HepG2 (cell line): ENCODE data around the gene FUT6. TPM values are rescaled to one million over a fixed set of nuclear protein-coding genes. Genes with fewer than 3 reads are reported as not detected.

Experiments used
- CEBPG ChIP-seq: IDR thresholded peaks from 2 replicates; pipeline ENCODE4 v1.6.1; 2016
- FIP1L1 ChIP-seq: fragments of 200-400 bp; formaldehyde crosslinking; IDR thresholded peaks from 2 replicates; pipeline ENCODE4 v1.6.1; 2018; ENCODE audit warnings: low read depth, mild to moderate bottlenecking, low read length, moderate library complexity, borderline replicate concordance; ENCODE audit not compliant: insufficient read depth
- HMG20B ChIP-seq: conservative IDR thresholded peaks from 2 replicates; pipeline ENCODE4 v1.6.1; 2016; ENCODE audit warnings: missing genetic modification reagents, missing compliant biosample characterization
- JUND ChIP-seq: sonication (generic); formaldehyde crosslinking; IDR thresholded peaks from 2 replicates; pipeline ENCODE4 v1.8.0; 2022; ENCODE audit warnings: mild to moderate bottlenecking, missing genetic modification reagents
- KAT8 ChIP-seq: IDR thresholded peaks from 2 replicates; pipeline ENCODE4 v1.6.1; 2016; ENCODE audit warnings: missing genetic modification reagents, missing compliant biosample characterization
- MYNN ChIP-seq: sonication (generic); formaldehyde crosslinking; IDR thresholded peaks from 2 replicates; pipeline ENCODE4 v1.4.0; 2020; ENCODE audit warnings: mild to moderate bottlenecking, low read depth, missing genetic modification reagents
- NCOA2 ChIP-seq: sonication (generic); formaldehyde crosslinking; IDR thresholded peaks from 2 replicates; pipeline ENCODE4 v1.8.0; 2022; ENCODE audit warnings: inconsistent platforms
- RORA ChIP-seq: sonication (generic); formaldehyde crosslinking; IDR thresholded peaks from 2 replicates; pipeline ENCODE4 v1.5.0; 2020; ENCODE audit warnings: mild to moderate bottlenecking, missing genetic modification reagents, moderate library complexity
- SIX4 ChIP-seq: sonication (generic); formaldehyde crosslinking; IDR thresholded peaks from 2 replicates; pipeline ENCODE4 v1.4.0; 2020; ENCODE audit warnings: missing genetic modification reagents
- SNAI1 ChIP-seq: sonication (generic); formaldehyde crosslinking; IDR thresholded peaks from 2 replicates; pipeline ENCODE4 v1.5.0; 2020; ENCODE audit warnings: mild to moderate bottlenecking, missing genetic modification reagents, borderline replicate concordance
- U2AF1 ChIP-seq: fragments of 200-400 bp; formaldehyde crosslinking; optimal IDR thresholded peaks from 2 replicates; pipeline ENCODE3; 2017; ENCODE audit warnings: mild to moderate bottlenecking, low read depth, low read length
- ZNF3 ChIP-seq: IDR thresholded peaks from 2 replicates; pipeline ENCODE4 v1.7.0; 2017; ENCODE audit warnings: inconsistent platforms
- ZNF501 ChIP-seq: sonication (generic); formaldehyde crosslinking; IDR thresholded peaks from 2 replicates; pipeline ENCODE4 v1.5.1; 2020; ENCODE audit warnings: mild to moderate bottlenecking, moderate library complexity, missing genetic modification reagents
- ZNF563 ChIP-seq: sonication (generic); formaldehyde crosslinking; IDR thresholded peaks from 2 replicates; pipeline ENCODE4 v1.8.0; 2022; ENCODE audit warnings: mild to moderate bottlenecking, moderate library complexity, missing genetic modification reagents
- ZNF746 ChIP-seq: sonication (generic); formaldehyde crosslinking; IDR thresholded peaks from 2 replicates; pipeline ENCODE4 v1.8.0; 2022; ENCODE audit warnings: mild to moderate bottlenecking, missing genetic modification reagents
- ZNF850 ChIP-seq: sonication (generic); formaldehyde crosslinking; conservative IDR thresholded peaks from 2 replicates; pipeline ENCODE4 v1.9.0; 2021; ENCODE audit warnings: mild to moderate bottlenecking, missing genetic modification reagents
- ZSCAN12 ChIP-seq: sonication (generic); formaldehyde crosslinking; IDR thresholded peaks from 2 replicates; pipeline ENCODE4 v1.9.0; 2021; ENCODE audit warnings: mild to moderate bottlenecking, missing genetic modification reagents
- ZSCAN20 ChIP-seq: sonication (generic); formaldehyde crosslinking; IDR thresholded peaks from 2 replicates; pipeline ENCODE4 v1.4.0; 2020; ENCODE audit warnings: missing genetic modification reagents, mild to moderate bottlenecking, borderline replicate concordance
- polyA plus RNA-seq, 8 experiments: library from polyadenylated mRNA; depleted of rRNA in 3 of 8; stranded (reverse) in 7 of 8; unstranded in 1 of 8; fragments of >200 nt; fragmentation: Illumina TruSeq in 4 of 8; extraction: Trizol in 4 of 8; gene quantifications; 2 replicates each; pipeline versions ENCODE4 v1.2.1 to v1.2.3, GENCODE V29; 2011 to 2016; ENCODE audit warnings: low read depth in 4 of 8, missing spikeins in 1 of 8, mixed read lengths in 1 of 8; ENCODE audit not compliant: insufficient read depth in 1 of 8
- total RNA-seq, 5 experiments: library from RNA; depleted of rRNA; stranded (reverse); fragments of >200 nt; fragmentation: Illumina TruSeq; extraction: Trizol; gene quantifications; 2 replicates each; pipeline ENCODE4 v1.2.3, GENCODE V29; 2016; ENCODE audit warnings: low read depth in 1 of 5
- TF ChIP-seq, protein P1 (sequence below): sonication (generic); formaldehyde crosslinking; IDR thresholded peaks from 2 replicates; pipeline ENCODE4 v1.4.0; 2020; ENCODE audit warnings: missing genetic modification reagents, low read depth, mild to moderate bottlenecking, borderline replicate concordance
- TF ChIP-seq, protein P2 (sequence below): sonication (generic); formaldehyde crosslinking; IDR thresholded peaks from 2 replicates; pipeline ENCODE4 v1.4.0; 2020; ENCODE audit warnings: missing genetic modification reagents
- TF ChIP-seq, protein P3 (sequence below): sonication (generic); formaldehyde crosslinking; IDR thresholded peaks from 2 replicates; pipeline ENCODE4; 2020; ENCODE audit warnings: missing genetic modification reagents, mild to moderate bottlenecking, borderline replicate concordance
- TF ChIP-seq, protein P4 (sequence below): IDR thresholded peaks from 2 replicates; pipeline ENCODE4 v1.6.1; 2016
- TF ChIP-seq, protein P5 (sequence below): IDR thresholded peaks from 2 replicates; pipeline ENCODE4 v1.6.1; 2016; ENCODE audit warnings: missing compliant biosample characterization, missing genetic modification reagents, borderline replicate concordance

The FUT6 gene
- total and polyA plus RNA-seq, 2 of the 13 experiments (the other 11 are each of a cell fraction or from before 2014, with no cell fraction given), result 8.2 to 27.7 TPM

DNA sequence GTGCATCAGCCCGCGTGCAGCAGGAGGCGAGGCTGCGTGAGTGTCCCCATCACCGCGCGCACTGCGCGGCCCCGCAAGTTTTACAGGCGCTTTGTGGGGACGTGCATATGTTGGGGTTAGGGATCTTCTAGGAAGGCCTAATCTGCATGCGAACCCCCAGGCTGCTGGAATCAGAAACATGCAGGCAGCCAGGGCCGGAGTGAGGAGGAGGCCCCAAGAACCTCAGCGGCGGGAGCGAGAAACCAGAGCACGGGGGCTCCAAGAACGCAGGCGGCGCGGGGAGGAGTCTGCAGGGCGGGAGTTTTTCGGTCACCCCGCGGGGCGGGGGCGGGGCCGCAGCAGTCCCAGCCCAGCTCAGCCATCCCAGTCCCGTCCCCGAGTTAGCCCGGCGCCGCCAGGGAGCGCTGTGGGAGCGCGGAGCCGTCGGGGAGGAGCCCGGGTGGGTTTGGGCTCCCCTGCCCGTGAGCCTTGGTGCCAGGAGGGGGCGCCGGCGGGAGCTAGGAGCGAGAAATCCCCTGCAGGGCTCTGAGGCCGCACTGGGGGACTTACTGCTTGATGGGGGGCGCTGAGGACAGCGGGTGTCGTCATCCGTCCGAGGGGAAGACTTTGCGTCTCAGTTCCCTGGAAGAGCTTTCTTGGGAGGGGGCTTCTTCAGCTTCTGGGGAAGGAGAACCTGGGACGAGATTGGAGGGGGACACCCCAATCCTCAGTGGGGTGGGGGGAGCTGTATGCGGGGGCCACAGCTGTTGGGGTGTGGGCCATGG, 35.6 kb downstream of the FUT6 start (continued):
- TF ChIP-seq ZNF850 (0 out of 2 replicates have a peak, but pooled peaks have one; percentile 53), SNAI1 (CRISPR knock-in tag) (no peak), MYNN (CRISPR knock-in tag) (no peak), HMG20B (CRISPR knock-in tag) (no peak; the same call in 1 of the 2 replicates), FIP1L1 (no peak), NCOA2 (CRISPR knock-in tag) (no peak), RORA (no peak), JUND (CRISPR knock-in tag) (no peak), ZSCAN20 (CRISPR knock-in tag) (no peak), ZNF3 (CRISPR knock-in tag) (no peak), ZNF501 (CRISPR knock-in tag) (peak; percentile 94), ZNF563 (peak; percentile 51; the same call in 1 of the 2 replicates), U2AF1 (no peak), ZNF746 (CRISPR knock-in tag) (no peak), KAT8 (peak; percentile 45; the same call in 1 of the 2 replicates), SIX4 (CRISPR knock-in tag) (no peak), CEBPG (CRISPR knock-in tag) (no peak), ZSCAN12 (CRISPR knock-in tag) (no peak)
- TF ChIP-seq, protein P1, sequence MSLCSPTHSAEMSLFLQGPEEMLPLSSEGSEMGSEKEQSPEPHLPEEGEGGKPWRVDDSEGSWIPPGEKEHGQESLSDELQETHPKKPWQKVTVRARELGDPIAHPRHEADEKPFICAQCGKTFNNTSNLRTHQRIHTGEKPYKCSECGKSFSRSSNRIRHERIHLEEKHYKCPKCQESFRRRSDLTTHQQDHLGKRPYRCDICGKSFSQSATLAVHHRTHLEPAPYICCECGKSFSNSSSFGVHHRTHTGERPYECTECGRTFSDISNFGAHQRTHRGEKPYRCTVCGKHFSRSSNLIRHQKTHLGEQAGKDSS (CRISPR knock-in tag), result no peak; the same call in 1 of the 2 replicates
- TF ChIP-seq, protein P2, sequence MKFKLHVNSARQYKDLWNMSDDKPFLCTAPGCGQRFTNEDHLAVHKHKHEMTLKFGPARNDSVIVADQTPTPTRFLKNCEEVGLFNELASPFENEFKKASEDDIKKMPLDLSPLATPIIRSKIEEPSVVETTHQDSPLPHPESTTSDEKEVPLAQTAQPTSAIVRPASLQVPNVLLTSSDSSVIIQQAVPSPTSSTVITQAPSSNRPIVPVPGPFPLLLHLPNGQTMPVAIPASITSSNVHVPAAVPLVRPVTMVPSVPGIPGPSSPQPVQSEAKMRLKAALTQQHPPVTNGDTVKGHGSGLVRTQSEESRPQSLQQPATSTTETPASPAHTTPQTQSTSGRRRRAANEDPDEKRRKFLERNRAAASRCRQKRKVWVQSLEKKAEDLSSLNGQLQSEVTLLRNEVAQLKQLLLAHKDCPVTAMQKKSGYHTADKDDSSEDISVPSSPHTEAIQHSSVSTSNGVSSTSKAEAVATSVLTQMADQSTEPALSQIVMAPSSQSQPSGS (CRISPR knock-in tag), result no peak
- TF ChIP-seq, protein P3, sequence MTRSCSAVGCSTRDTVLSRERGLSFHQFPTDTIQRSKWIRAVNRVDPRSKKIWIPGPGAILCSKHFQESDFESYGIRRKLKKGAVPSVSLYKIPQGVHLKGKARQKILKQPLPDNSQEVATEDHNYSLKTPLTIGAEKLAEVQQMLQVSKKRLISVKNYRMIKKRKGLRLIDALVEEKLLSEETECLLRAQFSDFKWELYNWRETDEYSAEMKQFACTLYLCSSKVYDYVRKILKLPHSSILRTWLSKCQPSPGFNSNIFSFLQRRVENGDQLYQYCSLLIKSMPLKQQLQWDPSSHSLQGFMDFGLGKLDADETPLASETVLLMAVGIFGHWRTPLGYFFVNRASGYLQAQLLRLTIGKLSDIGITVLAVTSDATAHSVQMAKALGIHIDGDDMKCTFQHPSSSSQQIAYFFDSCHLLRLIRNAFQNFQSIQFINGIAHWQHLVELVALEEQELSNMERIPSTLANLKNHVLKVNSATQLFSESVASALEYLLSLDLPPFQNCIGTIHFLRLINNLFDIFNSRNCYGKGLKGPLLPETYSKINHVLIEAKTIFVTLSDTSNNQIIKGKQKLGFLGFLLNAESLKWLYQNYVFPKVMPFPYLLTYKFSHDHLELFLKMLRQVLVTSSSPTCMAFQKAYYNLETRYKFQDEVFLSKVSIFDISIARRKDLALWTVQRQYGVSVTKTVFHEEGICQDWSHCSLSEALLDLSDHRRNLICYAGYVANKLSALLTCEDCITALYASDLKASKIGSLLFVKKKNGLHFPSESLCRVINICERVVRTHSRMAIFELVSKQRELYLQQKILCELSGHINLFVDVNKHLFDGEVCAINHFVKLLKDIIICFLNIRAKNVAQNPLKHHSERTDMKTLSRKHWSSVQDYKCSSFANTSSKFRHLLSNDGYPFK (CRISPR knock-in tag), result peak; percentile 62; the same call in 1 of the 2 replicates
- TF ChIP-seq, protein P4, sequence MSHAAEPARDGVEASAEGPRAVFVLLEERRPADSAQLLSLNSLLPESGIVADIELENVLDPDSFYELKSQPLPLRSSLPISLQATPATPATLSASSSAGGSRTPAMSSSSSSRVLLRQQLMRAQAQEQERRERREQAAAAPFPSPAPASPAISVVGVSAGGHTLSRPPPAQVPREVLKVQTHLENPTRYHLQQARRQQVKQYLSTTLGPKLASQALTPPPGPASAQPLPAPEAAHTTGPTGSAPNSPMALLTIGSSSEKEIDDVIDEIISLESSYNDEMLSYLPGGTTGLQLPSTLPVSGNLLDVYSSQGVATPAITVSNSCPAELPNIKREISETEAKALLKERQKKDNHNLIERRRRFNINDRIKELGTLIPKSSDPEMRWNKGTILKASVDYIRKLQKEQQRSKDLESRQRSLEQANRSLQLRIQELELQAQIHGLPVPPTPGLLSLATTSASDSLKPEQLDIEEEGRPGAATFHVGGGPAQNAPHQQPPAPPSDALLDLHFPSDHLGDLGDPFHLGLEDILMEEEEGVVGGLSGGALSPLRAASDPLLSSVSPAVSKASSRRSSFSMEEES (CRISPR knock-in tag), result no peak
- TF ChIP-seq, protein P5, sequence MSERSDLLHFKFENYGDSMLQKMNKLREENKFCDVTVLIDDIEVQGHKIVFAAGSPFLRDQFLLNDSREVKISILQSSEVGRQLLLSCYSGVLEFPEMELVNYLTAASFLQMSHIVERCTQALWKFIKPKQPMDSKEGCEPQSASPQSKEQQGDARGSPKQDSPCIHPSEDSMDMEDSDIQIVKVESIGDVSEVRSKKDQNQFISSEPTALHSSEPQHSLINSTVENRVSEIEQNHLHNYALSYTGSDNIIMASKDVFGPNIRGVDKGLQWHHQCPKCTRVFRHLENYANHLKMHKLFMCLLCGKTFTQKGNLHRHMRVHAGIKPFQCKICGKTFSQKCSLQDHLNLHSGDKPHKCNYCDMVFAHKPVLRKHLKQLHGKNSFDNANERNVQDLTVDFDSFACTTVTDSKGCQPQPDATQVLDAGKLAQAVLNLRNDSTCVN (CRISPR knock-in tag), result no peak
